Keratinocyte (primary cell): ENCODE results near the gene INO80E.

ENCODE experiments used
- EZH2 ChIP-seq: IDR thresholded peaks from one replicate; pipeline ENCODE4 v1.6.1; 2012; ENCODE audit warnings: inconsistent platforms, mild to moderate bottlenecking, low read length, moderate library complexity
- TF ChIP-seq, protein P1 (sequence below), 3 experiments: IDR thresholded peaks in 1 of 3; conservative IDR thresholded peaks in 1 of 3; optimal IDR thresholded peaks in 1 of 3; 2 replicates in 2 of 3; 3 replicates in 1 of 3; pipeline versions ENCODE3 to v1.5.1; 2011; ENCODE audit warnings: low read length in 3 of 3, mild to moderate bottlenecking in 3 of 3, moderate library complexity in 2 of 3, control low read depth in 1 of 3, inconsistent platforms in 1 of 3; ENCODE audit not compliant: insufficient read depth in 2 of 3; ENCODE audit errors: extremely low read depth in 1 of 3

- no peak for TF ChIP-seq EZH2
- TF ChIP-seq, protein P1, sequence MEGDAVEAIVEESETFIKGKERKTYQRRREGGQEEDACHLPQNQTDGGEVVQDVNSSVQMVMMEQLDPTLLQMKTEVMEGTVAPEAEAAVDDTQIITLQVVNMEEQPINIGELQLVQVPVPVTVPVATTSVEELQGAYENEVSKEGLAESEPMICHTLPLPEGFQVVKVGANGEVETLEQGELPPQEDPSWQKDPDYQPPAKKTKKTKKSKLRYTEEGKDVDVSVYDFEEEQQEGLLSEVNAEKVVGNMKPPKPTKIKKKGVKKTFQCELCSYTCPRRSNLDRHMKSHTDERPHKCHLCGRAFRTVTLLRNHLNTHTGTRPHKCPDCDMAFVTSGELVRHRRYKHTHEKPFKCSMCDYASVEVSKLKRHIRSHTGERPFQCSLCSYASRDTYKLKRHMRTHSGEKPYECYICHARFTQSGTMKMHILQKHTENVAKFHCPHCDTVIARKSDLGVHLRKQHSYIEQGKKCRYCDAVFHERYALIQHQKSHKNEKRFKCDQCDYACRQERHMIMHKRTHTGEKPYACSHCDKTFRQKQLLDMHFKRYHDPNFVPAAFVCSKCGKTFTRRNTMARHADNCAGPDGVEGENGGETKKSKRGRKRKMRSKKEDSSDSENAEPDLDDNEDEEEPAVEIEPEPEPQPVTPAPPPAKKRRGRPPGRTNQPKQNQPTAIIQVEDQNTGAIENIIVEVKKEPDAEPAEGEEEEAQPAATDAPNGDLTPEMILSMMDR (optimal IDR thresholded peaks at IDR 0.05 in 1 of 3, IDR thresholded peaks at IDR 0.05 in 1 of 3, conservative IDR thresholded peaks at IDR 0.05 in 1 of 3; ENCODE audit: extremely low read depth in 1 of 3, insufficient read depth in 2 of 3, low read length in 3 of 3) = no peak
Measured at GRCh38 chr16:29985271-29985811, 10.7 kb upstream of the INO80E start.
